Glomerular visceral epithelial cell (primary cell): ENCODE results near the gene IL16.
"Not testable (repeated sequence)": the region's sequence is repeated elsewhere in the genome, so short reads cannot be mapped to it uniquely, and the experiment has no call there.

Experiments
- DNase-seq: peaks from one replicate; pipeline ENCODE4 v3.0.0-alpha.2; 2016; ENCODE audit errors: extremely low spot score

The IL16 gene

GRCh38 chr15:81207987-81208386 is 11.3 kb downstream of the IL16 start:
- not testable (repeated sequence) for DNase-seq

GRCh38 chr15:81209635-81210034 is 13.0 kb downstream of the IL16 start:
- DNase-seq: no peak

- DNase-seq: no peak
These were observed 14.7 kb downstream of the IL16 start for GRCh38 chr15:81211376-81211775.

GRCh38 chr15:81213982-81214381 is 17.3 kb downstream of the IL16 start:
- DNase-seq: no peak

GRCh38 chr15:81215531-81215930 is 18.9 kb downstream of the IL16 start:
- no peak for DNase-seq

GRCh38 chr15:81215983-81216382 is 19.3 kb downstream of the IL16 start:
- no peak for DNase-seq

GRCh38 chr15:81216422-81216821 is 19.7 kb downstream of the IL16 start:
- no peak for DNase-seq

GRCh38 chr15:81221449-81221848 is 24.8 kb downstream of the IL16 start:
- no peak for DNase-seq

- DNase-seq: no peak
These were observed 25.3 kb downstream of the IL16 start for GRCh38 chr15:81222007-81222406.

- DNase-seq: no peak
These were observed 26.8 kb downstream of the IL16 start for GRCh38 chr15:81223346-81223971.

- DNase-seq: no peak
These were observed 27.6 kb downstream of the IL16 start for GRCh38 chr15:81224232-81224631.

GRCh38 chr15:81225161-81225671 is 28.5 kb downstream of the IL16 start:
- no peak for DNase-seq

- DNase-seq: no peak
These were observed 31.0 kb downstream of the IL16 start for GRCh38 chr15:81227716-81228115.

GRCh38 chr15:81229586-81229985 is 32.9 kb downstream of the IL16 start:
- DNase-seq: no peak

- no peak for DNase-seq
These were observed 38.8 kb downstream of the IL16 start for GRCh38 chr15:81235276-81236123.

GRCh38 chr15:81239190-81239589 is 42.5 kb downstream of the IL16 start:
- DNase-seq: no peak

GRCh38 chr15:81242778-81243177 is 46.1 kb downstream of the IL16 start:
- DNase-seq: no peak

- no peak for DNase-seq
These were observed 47.6 kb downstream of the IL16 start for GRCh38 chr15:81244306-81244705.

- no peak for DNase-seq
These were observed 57.2 kb downstream of the IL16 start for GRCh38 chr15:81253846-81254245.

- no peak for DNase-seq
These were observed 57.7 kb downstream of the IL16 start for GRCh38 chr15:81254277-81254915.

GRCh38 chr15:81254916-81255290 is 58.2 kb downstream of the IL16 start:
- no peak for DNase-seq

GRCh38 chr15:81255315-81255957 is 58.8 kb downstream of the IL16 start:
- DNase-seq: no peak
